ENCODE data around the gene GINS1. TPM values are rescaled to one million over a fixed set of nuclear protein-coding genes. Genes with fewer than 3 reads are reported as not detected.

The GINS1 gene
- total and polyA plus RNA-seq, 2 donors (not counting 1 experiment from before 2014, with no cell fraction given): 0.61 to 2.0 TPM

DNA sequence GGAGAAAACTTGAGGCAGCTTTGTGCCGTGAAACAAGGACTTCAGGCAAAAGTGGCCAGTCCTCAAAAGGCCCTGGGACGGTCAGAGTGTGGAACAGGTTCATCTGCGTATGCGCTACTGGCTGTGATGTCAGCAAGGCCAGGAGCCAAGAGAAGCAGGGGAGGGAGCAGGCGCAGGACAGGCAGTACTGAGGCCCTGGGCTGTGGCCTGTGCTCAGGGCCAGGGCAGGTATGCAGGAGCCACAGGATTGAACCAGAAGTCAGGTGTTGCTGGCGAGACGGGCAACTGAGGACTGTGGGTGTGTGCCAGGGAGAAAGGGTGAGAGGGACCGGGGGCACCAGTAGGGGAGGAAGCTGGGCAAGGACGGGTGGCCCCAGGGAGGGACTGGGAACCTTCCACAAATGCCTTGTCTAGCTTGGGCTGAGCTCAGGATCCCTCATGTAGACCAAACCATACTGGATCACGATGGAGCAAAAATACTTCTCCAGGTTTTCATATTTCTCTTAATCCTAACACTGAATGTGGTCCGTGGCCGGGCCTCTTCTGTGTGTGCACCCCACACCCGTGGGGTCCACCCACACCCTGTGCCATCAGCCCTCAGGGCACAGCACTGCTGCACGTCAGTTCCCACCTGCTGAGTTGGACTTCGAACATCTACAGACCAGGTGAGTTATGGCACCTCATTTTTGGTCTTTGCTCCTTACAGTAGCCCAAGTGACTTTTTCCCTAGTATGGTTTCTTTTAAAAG lies 46.9 kb downstream of the GINS1 start:
- H3K27ac ChIP-seq (ENCODE audit: low read length in 2 of 2): no peak overlapping the region
- no peak overlapping the region for H3K4me3 ChIP-seq (ENCODE audit: control extremely low read depth in 1 of 5, extremely low read depth in 1 of 5, insufficient read depth in 1 of 5, low read depth in 2 of 5, low read length in 4 of 5)
- CTCF ChIA-PET: no interaction called here
- no peak overlapping the region for H2AFZ ChIP-seq (ENCODE audit: insufficient read depth, low read depth, low read length, poor library complexity, severe bottlenecking)
- Mint-ChIP-seq H3K4me1 (no peaks in the 10 kb centered on the region), H3K27me3 (no peaks in the 10 kb centered on the region), H3K27ac (no peak overlapping the region), H3K4me3 (no peak overlapping the region), H3K9me3 (ENCODE audit: insufficient read depth) (no peaks in the 10 kb centered on the region)
- no peaks in the 10 kb centered on the region for H3K27me3 ChIP-seq (replicated peaks in 1 of 4; ENCODE audit: control extremely low read depth in 1 of 4, control insufficient read depth in 3 of 4, insufficient read depth in 4 of 4, low read length in 3 of 4)
- H3K36me3 ChIP-seq (replicated peaks in 1 of 2; ENCODE audit: control extremely low read depth in 1 of 2, control insufficient read depth in 1 of 2, extremely low read depth in 1 of 2, insufficient read depth in 2 of 2, low read length in 1 of 2): no peaks in the 10 kb centered on the region
- no peaks in the 10 kb centered on the region for H3K9me3 ChIP-seq (ENCODE audit: control extremely low read depth in 1 of 3, control insufficient read depth in 2 of 3, insufficient read depth in 1 of 3, low read length in 2 of 3)
- DNase-seq: no peak
- intact Hi-C loops (cut with micrococcal nuclease): no loop called here
- ATAC-seq (ENCODE audit: low read depth): no peak
- no peak overlapping the region for H3K4me2 ChIP-seq (replicated peaks; ENCODE audit: low read depth, low read length, poor library complexity, severe bottlenecking)
- H3K79me2 ChIP-seq (ENCODE audit: control insufficient read depth, insufficient read depth, low read length): no peaks in the 10 kb centered on the region
- no peaks in the 10 kb centered on the region for H4K20me1 ChIP-seq (ENCODE audit: control insufficient read depth, insufficient read depth, low read length, poor library complexity, severe bottlenecking)
- TF ChIP-seq EZH2 (IDR thresholded peaks at IDR 0.05; ENCODE audit: borderline replicate concordance, insufficient read depth, low read depth, low read length, poor library complexity, severe bottlenecking): no peak
- TF ChIP-seq, protein P1, sequence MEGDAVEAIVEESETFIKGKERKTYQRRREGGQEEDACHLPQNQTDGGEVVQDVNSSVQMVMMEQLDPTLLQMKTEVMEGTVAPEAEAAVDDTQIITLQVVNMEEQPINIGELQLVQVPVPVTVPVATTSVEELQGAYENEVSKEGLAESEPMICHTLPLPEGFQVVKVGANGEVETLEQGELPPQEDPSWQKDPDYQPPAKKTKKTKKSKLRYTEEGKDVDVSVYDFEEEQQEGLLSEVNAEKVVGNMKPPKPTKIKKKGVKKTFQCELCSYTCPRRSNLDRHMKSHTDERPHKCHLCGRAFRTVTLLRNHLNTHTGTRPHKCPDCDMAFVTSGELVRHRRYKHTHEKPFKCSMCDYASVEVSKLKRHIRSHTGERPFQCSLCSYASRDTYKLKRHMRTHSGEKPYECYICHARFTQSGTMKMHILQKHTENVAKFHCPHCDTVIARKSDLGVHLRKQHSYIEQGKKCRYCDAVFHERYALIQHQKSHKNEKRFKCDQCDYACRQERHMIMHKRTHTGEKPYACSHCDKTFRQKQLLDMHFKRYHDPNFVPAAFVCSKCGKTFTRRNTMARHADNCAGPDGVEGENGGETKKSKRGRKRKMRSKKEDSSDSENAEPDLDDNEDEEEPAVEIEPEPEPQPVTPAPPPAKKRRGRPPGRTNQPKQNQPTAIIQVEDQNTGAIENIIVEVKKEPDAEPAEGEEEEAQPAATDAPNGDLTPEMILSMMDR (IDR thresholded peaks at IDR 0.05): no peak
- no peak overlapping the region for H3K9ac ChIP-seq (ENCODE audit: low read length)
- WGBS (ENCODE audit: insufficient coverage): 88% methylated on average over 14 of the region's 15 CpGs
- no peaks in the 10 kb centered on the region for H3K4me1 ChIP-seq (ENCODE audit: control insufficient read depth in 2 of 2, insufficient read depth in 2 of 2, low read length in 2 of 2)
- POLR2A ChIA-PET: no interaction called here

DNA sequence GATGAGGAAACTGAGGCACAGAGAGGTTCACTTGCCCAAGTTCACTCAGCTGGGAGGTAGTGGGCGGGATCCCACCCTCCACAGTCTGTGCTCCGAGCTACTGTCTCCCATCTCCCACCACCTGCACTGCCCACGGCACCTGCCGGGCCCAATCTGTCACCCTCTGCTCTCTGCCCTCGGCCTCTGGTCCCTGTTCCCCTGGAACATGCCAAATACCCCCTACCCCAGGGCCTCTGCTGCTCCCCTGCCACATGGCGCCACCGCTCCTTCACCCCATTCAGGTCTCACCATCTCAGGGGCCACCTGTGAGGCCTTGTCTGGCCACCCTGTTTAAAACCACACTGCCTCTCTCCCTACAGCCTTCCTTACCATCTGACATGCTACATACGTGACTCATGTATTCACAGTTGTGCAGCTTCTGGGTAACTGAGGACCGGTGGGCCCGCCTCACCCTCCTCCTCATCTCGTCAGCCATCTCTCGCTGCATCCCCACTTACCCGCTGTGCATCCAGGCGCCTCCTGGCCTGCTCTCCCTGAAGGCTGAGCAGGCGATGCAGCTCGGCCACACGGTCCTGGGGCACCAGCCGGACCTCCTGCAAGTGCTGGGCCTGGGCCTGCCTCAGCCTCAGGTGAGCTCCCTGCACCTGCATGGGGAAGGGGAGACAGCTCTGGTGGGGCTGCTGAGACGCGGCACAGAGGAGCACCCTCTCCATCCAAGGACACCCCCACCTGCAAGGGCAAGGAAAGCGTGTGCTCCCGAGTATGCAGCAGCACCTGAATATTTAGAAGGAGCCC lies 50.6 kb downstream of the GINS1 start:
- DNase-seq (no peak), ATAC-seq (ENCODE audit: low read depth) (no peak)
- Histone ChIP-seq H3K9me3 (ENCODE audit: control extremely low read depth in 1 of 3, control insufficient read depth in 2 of 3, insufficient read depth in 1 of 3, low read length in 2 of 3) (no peaks in the 10 kb centered on the region), H3K9ac (ENCODE audit: low read length) (no peak overlapping the region), H3K4me3 (ENCODE audit: control extremely low read depth in 1 of 5, extremely low read depth in 1 of 5, insufficient read depth in 1 of 5, low read depth in 2 of 5, low read length in 4 of 5) (no peak overlapping the region), H2AFZ (ENCODE audit: insufficient read depth, low read depth, low read length, poor library complexity, severe bottlenecking) (no peak overlapping the region), H4K20me1 (ENCODE audit: control insufficient read depth, insufficient read depth, low read length, poor library complexity, severe bottlenecking) (no peaks in the 10 kb centered on the region), H3K4me2 (replicated peaks; ENCODE audit: low read depth, low read length, poor library complexity, severe bottlenecking) (no peak overlapping the region), H3K4me1 (ENCODE audit: control insufficient read depth in 2 of 2, insufficient read depth in 2 of 2, low read length in 2 of 2) (no peaks in the 10 kb centered on the region), H3K27me3 (replicated peaks in 1 of 4; ENCODE audit: control extremely low read depth in 1 of 4, control insufficient read depth in 3 of 4, insufficient read depth in 4 of 4, low read length in 3 of 4) (no peaks in the 10 kb centered on the region), H3K36me3 (replicated peaks in 1 of 2; ENCODE audit: control extremely low read depth in 1 of 2, control insufficient read depth in 1 of 2, extremely low read depth in 1 of 2, insufficient read depth in 2 of 2, low read length in 1 of 2) (no peaks in the 10 kb centered on the region), H3K79me2 (ENCODE audit: control insufficient read depth, insufficient read depth, low read length) (no peaks in the 10 kb centered on the region), H3K27ac (ENCODE audit: low read length in 2 of 2) (no peak overlapping the region)
- TF ChIP-seq EZH2 (IDR thresholded peaks at IDR 0.05; ENCODE audit: borderline replicate concordance, insufficient read depth, low read depth, low read length, poor library complexity, severe bottlenecking): no peak
- TF ChIP-seq, protein P1 (IDR thresholded peaks at IDR 0.05): no peak
- CTCF ChIA-PET: no interaction called here
- 89% methylated on average over 21 of the region's 22 CpGs for WGBS (ENCODE audit: insufficient coverage)
- Mint-ChIP-seq H3K27me3 (no peaks in the 10 kb centered on the region), H3K27ac (no peak overlapping the region), H3K4me1 (no peaks in the 10 kb centered on the region), H3K4me3 (no peak overlapping the region), H3K9me3 (ENCODE audit: insufficient read depth) (no peaks in the 10 kb centered on the region)
- intact Hi-C loops (cut with micrococcal nuclease): no loop called here
- POLR2A ChIA-PET: no interaction called here

Data from B cell (primary cell).